ENCODE data around the gene RAI1.

Gene RAI1

DNA sequence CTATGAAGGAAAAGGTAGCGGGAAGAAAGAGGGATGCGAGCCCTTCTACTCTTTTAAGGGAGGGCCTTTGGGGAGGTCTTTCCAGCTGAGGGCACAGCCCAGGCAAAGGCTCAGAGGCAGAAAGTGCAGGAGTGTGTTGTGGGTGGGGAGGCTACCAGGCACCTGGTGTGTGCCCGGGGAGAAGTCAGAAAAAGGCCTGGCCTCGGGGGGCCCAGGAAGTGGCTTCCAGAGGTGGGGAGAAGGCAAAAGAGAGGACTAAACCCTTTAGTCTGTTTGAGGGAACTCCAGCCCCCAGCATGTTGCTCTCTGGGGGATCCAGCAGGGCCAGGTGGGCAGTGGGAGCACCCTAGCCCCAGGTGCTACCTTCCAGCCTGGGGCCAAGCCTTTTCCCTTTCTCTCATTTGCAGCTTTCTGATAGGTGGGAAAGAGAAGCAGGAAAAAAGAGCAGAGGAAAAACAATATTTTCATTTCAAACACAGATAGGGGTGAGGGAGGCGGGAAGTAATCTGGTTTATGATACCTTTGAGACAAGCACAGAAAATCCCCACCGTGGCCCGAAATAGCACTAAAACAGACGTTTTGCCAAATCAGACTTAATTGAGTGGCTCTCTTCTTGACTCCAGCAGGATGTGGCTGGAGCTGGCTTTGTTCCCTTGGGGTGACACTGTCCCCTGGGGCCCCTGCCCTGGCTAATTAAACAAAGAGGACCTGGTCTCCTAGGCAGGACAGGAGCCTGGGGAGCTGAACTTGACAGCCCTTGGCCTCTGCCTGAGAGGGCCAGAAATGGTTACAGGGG lies 10.4 kb downstream of the RAI1 start:
- no peaks in the 10 kb centered on the region for H3K9me3 ChIP-seq (ENCODE audit: control insufficient read depth in 1 of 2, low read length in 2 of 2)
- H3K4me1 ChIP-seq (ENCODE audit: control insufficient read depth in 1 of 2, insufficient read depth in 2 of 2, low read length in 2 of 2): peaks cover 44 to 56% of the 10 kb centered on the region in 2 donors
- H3K27ac ChIP-seq (ENCODE audit: low read depth, low read length): no peak overlapping the region
- H3K9ac ChIP-seq (ENCODE audit: low read depth in 1 of 2, low read length in 2 of 2): peak overlapping the region in 1 of 2 donors; percentile 8
- no peak overlapping the region for H3K4me3 ChIP-seq (ENCODE audit: low read depth in 1 of 2, low read length in 2 of 2)
- H3K27me3 ChIP-seq (ENCODE audit: control insufficient read depth in 1 of 2, insufficient read depth in 2 of 2, low read length in 2 of 2): no peaks in the 10 kb centered on the region
- H3K36me3 ChIP-seq (ENCODE audit: control insufficient read depth in 1 of 2, insufficient read depth in 2 of 2, low read length in 2 of 2): no peaks in the 10 kb centered on the region

DNA sequence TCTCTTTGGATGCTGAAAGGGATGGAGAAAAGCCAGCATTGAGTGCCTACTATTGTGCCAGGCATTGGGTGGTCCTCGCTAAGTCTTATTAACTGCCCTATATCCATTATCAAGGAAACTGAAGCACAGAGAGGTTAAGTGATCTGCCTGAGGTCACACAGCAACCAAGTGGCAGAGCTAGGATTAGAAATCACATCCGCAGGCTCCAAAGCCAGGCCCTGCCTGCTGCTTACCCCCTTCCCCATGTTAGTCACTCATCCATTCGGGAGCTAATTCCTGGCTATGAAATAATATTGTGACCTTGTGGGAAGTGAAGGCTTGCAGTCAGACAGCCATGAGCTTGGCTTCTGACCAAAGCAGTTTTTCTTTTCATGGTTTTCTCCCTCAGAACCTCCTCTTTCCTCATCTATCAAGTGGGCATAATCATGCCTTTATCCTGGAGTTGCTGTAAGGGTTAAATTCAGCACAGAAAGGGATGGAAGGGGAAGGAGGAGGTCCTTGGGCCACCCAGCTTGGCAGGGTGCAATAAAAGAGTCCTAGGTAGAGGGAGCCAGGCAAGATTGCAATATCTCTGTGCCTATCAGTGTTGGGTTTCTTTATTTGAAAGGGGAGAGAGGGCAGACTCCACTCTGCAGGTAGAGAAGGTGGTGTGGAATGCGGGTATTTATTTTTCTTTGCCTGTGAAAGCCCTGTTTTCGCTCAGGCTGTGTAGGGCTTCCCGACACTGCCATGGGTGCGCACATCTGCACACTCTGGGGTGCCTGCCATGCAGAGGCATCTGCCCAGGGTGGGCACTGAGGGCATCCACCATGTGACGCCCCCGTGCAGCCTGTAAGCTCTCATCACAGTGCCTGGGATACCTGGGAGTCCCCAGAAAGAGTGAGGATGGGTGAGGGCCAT lies 11.3 kb downstream of the RAI1 start:
- Histone ChIP-seq H3K9me3 (ENCODE audit: control insufficient read depth in 1 of 2, low read length in 2 of 2) (no peaks in the 10 kb centered on the region), H3K27me3 (ENCODE audit: control insufficient read depth in 1 of 2, insufficient read depth in 2 of 2, low read length in 2 of 2) (no peaks in the 10 kb centered on the region), H3K36me3 (ENCODE audit: control insufficient read depth in 1 of 2, insufficient read depth in 2 of 2, low read length in 2 of 2) (no peaks in the 10 kb centered on the region), H3K4me3 (ENCODE audit: low read depth in 1 of 2, low read length in 2 of 2) (peak overlapping the region in 1 of 2 donors; percentile 11), H3K4me1 (ENCODE audit: control insufficient read depth in 1 of 2, insufficient read depth in 2 of 2, low read length in 2 of 2) (peaks cover 53 to 57% of the 10 kb centered on the region in 2 donors), H3K9ac (ENCODE audit: low read depth in 1 of 2, low read length in 2 of 2) (peak overlapping the region in 1 of 2 donors; percentile 11), H3K27ac (ENCODE audit: low read depth, low read length) (no peak overlapping the region)

DNA sequence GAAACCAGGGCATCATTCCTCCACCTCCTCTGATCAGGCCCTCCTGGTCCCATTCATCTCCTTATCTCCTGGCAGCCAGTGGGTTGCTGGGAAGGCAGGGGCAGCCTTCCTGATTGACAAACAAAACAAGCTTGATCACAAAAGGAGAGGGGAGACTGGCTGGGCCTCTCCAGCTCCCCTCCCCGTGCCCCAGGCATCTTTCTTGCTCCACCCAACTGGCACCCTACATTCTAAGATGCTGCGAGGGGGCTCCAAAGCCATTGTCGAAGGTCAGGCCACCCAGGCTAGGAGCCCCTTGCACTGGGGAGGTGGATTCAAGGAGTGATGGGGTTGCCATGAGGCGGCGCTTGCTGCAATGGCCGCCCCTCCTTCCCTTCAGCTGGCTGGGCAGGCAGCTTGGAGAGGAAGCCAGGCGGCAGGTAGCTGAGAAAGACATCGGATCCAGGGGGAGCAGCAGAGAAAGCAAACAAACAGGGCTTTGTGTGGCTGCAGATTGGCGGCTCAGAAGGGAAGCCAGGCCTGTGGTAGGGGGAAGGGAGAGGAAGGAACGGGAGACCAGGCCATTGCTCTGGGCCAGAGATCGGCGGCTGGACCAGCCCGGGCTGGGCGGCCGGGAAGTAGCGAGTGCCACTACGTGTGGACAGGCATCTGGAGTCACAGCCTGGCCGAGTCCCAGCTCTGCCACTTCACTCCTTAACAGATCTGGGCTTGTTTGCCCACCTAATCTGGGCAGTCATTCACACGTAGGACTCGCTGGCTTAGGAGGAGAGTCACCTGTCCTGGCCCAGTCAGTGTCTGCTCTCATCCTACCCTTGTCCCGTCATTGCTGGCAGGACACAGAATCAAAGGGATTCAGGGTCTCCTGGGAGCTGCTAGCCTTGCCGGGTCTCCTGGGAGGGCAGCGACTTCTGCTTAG lies 12.3 kb downstream of the RAI1 start:
- Histone ChIP-seq H3K4me1 (ENCODE audit: control insufficient read depth in 1 of 2, insufficient read depth in 2 of 2, low read length in 2 of 2) (peaks cover 54 to 59% of the 10 kb centered on the region in 2 donors), H3K27me3 (ENCODE audit: control insufficient read depth in 1 of 2, insufficient read depth in 2 of 2, low read length in 2 of 2) (no peaks in the 10 kb centered on the region), H3K36me3 (ENCODE audit: control insufficient read depth in 1 of 2, insufficient read depth in 2 of 2, low read length in 2 of 2) (no peaks in the 10 kb centered on the region), H3K9me3 (ENCODE audit: control insufficient read depth in 1 of 2, low read length in 2 of 2) (no peaks in the 10 kb centered on the region), H3K4me3 (ENCODE audit: low read depth in 1 of 2, low read length in 2 of 2) (peak overlapping the region; percentile 57 to 62), H3K27ac (ENCODE audit: low read depth, low read length) (peak overlapping the region; percentile 81), H3K9ac (ENCODE audit: low read depth in 1 of 2, low read length in 2 of 2) (peak overlapping the region; percentile 71 to 73)

DNA sequence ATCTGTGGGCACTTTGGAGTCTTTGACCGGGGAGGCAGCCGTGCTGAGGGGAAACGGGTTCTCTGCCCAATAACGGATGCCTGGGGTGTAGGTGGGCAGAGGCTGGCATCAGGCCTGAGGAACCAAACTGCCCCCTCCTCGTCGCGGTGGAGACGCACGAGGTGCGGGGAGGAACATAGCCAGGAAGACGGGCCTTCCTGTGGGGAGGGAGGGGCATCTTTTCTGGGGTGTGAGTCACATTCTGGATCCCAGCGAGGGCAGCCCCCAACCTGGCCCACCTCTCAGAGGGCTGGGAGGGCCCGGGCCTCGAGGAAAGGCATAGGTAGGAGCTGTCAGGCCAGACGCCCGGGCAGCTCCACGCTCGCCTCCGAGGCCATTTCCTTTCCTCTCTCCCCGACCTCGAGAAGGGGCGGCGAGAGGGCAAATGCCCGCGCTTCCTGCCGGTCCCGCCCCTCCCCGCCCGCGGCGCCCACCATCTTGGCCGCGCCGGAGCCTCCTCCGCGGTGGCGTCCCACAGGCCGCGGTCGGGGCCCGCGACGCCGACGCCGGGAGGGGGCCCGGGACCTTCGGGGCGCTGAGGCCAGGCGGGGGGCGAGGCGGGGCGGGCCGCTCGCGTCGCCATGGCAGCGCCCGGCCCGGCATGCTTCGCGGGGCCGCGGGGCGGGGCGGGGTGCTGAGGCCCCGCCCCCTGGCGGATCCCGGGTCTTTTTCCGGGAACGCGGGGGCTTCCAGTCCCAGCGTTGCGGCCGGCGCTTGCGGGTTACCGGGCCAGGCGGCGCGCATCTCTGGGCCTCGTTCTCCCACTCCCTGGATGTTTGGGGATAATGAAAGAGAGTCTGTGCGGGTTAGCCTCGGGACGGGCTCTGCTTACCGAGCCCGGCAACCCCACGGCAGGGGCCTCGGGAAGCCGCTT lies 13.2 kb downstream of the RAI1 start:
- Histone ChIP-seq H3K9me3 (ENCODE audit: control insufficient read depth in 1 of 2, low read length in 2 of 2) (no peaks in the 10 kb centered on the region), H3K27me3 (ENCODE audit: control insufficient read depth in 1 of 2, insufficient read depth in 2 of 2, low read length in 2 of 2) (no peaks in the 10 kb centered on the region), H3K27ac (ENCODE audit: low read depth, low read length) (peak overlapping the region; percentile 91), H3K9ac (ENCODE audit: low read depth in 1 of 2, low read length in 2 of 2) (peak overlapping the region; percentile 71 to 82), H3K4me3 (ENCODE audit: low read depth in 1 of 2, low read length in 2 of 2) (peak overlapping the region; percentile 77 to 80), H3K4me1 (ENCODE audit: control insufficient read depth in 1 of 2, insufficient read depth in 2 of 2, low read length in 2 of 2) (peaks cover 54 to 59% of the 10 kb centered on the region in 2 donors), H3K36me3 (ENCODE audit: control insufficient read depth in 1 of 2, insufficient read depth in 2 of 2, low read length in 2 of 2) (no peaks in the 10 kb centered on the region)

DNA sequence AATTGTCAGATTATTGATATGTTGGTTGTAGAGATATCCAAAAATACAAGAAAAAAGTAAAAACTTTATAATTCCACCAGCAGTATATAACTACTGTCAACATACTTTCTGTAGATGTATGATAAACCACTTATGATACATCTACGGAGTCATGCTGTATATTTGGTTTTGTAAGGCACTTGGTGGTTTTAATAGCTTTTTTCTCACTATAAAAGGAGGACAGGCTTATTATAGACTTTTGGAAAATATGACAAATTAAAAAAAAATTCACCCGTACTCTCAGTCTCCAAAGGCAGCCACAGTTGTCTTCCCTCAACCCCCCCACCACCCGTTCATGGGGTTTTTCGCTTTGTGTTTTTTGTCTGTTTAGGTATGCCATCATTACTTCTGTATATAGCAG lies 14.8 kb downstream of the RAI1 start:
- Histone ChIP-seq H3K4me3 (ENCODE audit: low read depth in 1 of 2, low read length in 2 of 2) (no peak overlapping the region), H3K9ac (ENCODE audit: low read depth in 1 of 2, low read length in 2 of 2) (no peak overlapping the region), H3K9me3 (ENCODE audit: control insufficient read depth in 1 of 2, low read length in 2 of 2) (no peaks in the 10 kb centered on the region), H3K36me3 (ENCODE audit: control insufficient read depth in 1 of 2, insufficient read depth in 2 of 2, low read length in 2 of 2) (no peaks in the 10 kb centered on the region), H3K27me3 (ENCODE audit: control insufficient read depth in 1 of 2, insufficient read depth in 2 of 2, low read length in 2 of 2) (no peaks in the 10 kb centered on the region), H3K4me1 (ENCODE audit: control insufficient read depth in 1 of 2, insufficient read depth in 2 of 2, low read length in 2 of 2) (peaks cover 59 to 67% of the 10 kb centered on the region in 2 donors), H3K27ac (ENCODE audit: low read depth, low read length) (no peak overlapping the region)

DNA sequence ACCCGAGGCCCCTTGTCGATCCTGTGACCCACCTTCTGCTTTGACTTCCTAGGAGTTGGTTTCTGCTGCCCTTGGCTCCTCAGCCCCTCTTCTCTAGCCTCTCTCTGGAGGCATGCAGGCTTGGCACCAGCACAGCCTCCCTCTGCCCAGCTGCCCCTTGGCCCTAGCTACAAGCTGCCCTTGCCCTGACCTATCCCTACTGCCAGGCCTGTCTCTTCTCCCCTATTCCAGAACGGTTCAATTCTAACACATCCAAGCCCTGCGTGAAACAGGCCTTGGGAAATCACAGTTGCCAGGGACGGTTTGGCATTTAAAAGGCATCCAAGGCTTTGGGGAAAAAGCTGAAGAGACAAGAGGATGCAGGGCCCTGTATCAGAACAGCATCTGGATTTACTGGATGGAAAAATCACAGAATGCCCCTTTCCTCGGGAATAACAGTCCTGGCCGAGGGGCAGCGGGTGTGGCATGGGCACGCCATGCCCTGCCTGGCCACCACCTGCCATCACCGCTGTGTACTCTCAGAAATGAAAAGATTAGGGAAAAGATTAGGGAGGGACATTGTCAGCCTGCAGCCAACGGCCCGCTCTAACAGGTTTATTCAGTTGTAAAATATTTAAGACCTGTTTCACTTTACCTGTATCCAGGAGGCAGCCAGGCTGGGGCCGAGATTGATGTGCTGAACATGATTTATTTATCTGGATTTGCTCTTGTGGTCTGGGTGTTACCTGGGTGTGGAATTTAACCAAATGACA lies 15.8 kb downstream of the RAI1 start:
- Histone ChIP-seq H3K4me1 (ENCODE audit: control insufficient read depth in 1 of 2, insufficient read depth in 2 of 2, low read length in 2 of 2) (peaks cover 53 to 60% of the 10 kb centered on the region in 2 donors), H3K9ac (ENCODE audit: low read depth in 1 of 2, low read length in 2 of 2) (peak overlapping the region in 1 of 2 donors; percentile 30), H3K27ac (ENCODE audit: low read depth, low read length) (no peak overlapping the region), H3K4me3 (ENCODE audit: low read depth in 1 of 2, low read length in 2 of 2) (no peak overlapping the region), H3K36me3 (ENCODE audit: control insufficient read depth in 1 of 2, insufficient read depth in 2 of 2, low read length in 2 of 2) (no peaks in the 10 kb centered on the region), H3K27me3 (ENCODE audit: control insufficient read depth in 1 of 2, insufficient read depth in 2 of 2, low read length in 2 of 2) (no peaks in the 10 kb centered on the region), H3K9me3 (ENCODE audit: control insufficient read depth in 1 of 2, low read length in 2 of 2) (no peaks in the 10 kb centered on the region)

DNA sequence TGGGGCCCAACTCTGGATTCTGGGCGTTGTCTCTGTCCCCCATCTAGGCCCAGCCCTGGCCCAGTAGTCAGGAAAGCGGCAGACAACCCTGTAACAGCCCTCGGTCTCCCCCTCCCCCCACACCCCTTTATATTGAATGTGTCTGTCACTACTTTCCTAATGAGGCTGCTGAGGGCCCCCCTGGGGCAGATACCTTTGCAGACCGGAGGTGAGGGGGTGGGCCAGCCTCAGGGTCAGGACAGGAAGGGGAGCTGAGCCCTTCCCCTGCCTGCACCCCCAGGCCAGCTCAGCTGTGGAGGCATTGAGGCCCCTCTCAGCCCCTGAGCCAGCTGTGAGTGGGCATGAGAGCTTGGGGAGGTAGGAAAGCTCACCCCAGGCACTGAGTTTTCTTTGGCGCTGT lies 17.1 kb downstream of the RAI1 start:
- no peaks in the 10 kb centered on the region for H3K27me3 ChIP-seq (ENCODE audit: control insufficient read depth in 1 of 2, insufficient read depth in 2 of 2, low read length in 2 of 2)
- H3K9me3 ChIP-seq (ENCODE audit: control insufficient read depth in 1 of 2, low read length in 2 of 2): no peaks in the 10 kb centered on the region
- no peak overlapping the region for H3K9ac ChIP-seq (ENCODE audit: low read depth in 1 of 2, low read length in 2 of 2)
- H3K4me3 ChIP-seq (ENCODE audit: low read depth in 1 of 2, low read length in 2 of 2): no peak overlapping the region
- H3K36me3 ChIP-seq (ENCODE audit: control insufficient read depth in 1 of 2, insufficient read depth in 2 of 2, low read length in 2 of 2): no peaks in the 10 kb centered on the region
- no peak overlapping the region for H3K27ac ChIP-seq (ENCODE audit: low read depth, low read length)
- H3K4me1 ChIP-seq (ENCODE audit: control insufficient read depth in 1 of 2, insufficient read depth in 2 of 2, low read length in 2 of 2): peaks cover 44 to 52% of the 10 kb centered on the region in 2 donors

DNA sequence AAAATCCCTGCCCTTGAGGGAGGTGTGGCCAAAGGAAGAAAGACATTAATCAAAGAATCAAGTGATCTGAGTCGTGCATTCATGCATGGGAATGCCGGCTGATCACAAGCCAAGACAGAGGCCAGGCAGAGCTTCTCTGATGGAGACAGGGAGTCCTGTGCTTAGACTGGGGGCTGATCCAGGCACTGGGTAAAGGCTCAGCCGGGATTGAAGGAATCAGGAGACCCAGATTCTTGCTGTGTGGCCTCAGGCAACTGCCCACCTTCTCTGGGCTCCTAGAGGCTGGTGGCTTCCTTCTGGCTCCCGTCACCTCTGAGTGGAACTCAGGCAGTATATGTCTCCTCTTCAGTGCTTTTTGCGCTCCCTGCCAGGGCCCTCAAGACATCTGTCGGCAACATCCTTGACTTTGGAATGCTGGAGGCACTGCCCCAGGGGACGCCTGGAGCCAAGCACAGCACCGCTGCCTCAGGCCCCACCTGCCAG lies 17.7 kb downstream of the RAI1 start:
- H3K4me3 ChIP-seq (ENCODE audit: low read depth in 1 of 2, low read length in 2 of 2): no peak overlapping the region
- H3K27me3 ChIP-seq (ENCODE audit: control insufficient read depth in 1 of 2, insufficient read depth in 2 of 2, low read length in 2 of 2): no peaks in the 10 kb centered on the region
- H3K36me3 ChIP-seq (ENCODE audit: control insufficient read depth in 1 of 2, insufficient read depth in 2 of 2, low read length in 2 of 2): no peaks in the 10 kb centered on the region
- H3K9me3 ChIP-seq (ENCODE audit: control insufficient read depth in 1 of 2, low read length in 2 of 2): no peaks in the 10 kb centered on the region
- H3K27ac ChIP-seq (ENCODE audit: low read depth, low read length): no peak overlapping the region
- peaks cover 41 to 49% of the 10 kb centered on the region in 2 donors for H3K4me1 ChIP-seq (ENCODE audit: control insufficient read depth in 1 of 2, insufficient read depth in 2 of 2, low read length in 2 of 2)
- H3K9ac ChIP-seq (ENCODE audit: low read depth in 1 of 2, low read length in 2 of 2): no peak overlapping the region

Data from duodenal mucosa (tissue), 2 donors.